ENCODE data around the gene TPP1.

The TPP1 gene

DNA sequence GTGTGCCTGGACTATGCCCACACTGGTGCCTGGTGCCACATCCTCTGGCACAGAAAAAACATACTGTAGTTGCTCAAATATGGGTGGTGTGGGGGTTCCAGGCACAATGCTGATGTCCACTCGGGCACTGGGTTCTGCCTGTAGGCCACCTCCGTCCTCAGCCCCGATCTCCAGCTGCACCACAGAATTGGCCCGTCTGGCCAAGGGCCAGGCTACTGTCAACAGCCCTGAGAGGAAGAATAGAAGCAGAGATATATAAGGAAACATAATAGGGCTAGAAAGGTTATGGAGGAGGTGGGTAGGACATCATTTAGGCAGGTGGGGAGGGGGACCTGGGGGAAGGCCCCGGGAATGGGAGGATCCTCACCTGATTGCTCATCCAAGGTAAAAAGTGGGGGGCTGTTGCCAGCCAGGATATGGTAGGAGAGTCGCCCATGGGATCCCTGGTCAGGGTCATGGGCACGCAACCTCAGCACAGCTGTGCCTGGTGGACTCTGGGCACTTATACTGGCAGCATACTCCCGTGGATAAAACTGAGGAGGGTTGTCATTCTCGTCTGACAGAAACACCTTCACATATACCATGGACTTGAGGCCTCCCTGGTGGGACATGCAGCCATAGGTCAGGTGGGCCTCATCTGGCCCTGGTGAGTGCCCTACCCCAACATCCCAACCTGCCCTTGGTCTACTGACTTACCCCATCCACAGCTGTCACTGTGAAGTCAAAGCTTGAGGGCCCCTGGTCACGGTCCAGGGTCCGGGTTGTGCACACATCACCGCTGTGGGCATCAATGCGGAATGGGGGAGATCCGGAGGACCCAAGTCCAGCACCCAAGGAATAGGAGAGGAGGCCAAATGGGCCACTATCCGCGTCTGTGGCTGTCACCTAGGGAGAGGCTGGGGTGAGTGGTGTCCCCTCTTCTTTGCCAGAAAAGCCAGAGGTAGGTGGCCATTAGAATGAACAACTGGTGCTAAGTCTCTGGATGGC lies 14.5 kb upstream of the TPP1 start:
- Histone ChIP-seq H3K4me3 (ENCODE audit: insufficient read depth in 1 of 2, low read depth in 1 of 2, low read length in 2 of 2) (no peak overlapping the region), H4K91ac (ENCODE audit: low read length) (peak overlapping the region; percentile 89), H3K9ac (ENCODE audit: low read length) (no peak overlapping the region), H3K4me1 (ENCODE audit: control insufficient read depth, insufficient read depth, low read depth, low read length) (peaks cover 7% of the 10 kb centered on the region), H2AFZ (ENCODE audit: low read depth, low read length) (no peak overlapping the region), H2AK5ac (ENCODE audit: low read length, severe bottlenecking) (no peak overlapping the region), H3K9me3 (ENCODE audit: control insufficient read depth, low read length) (no peaks in the 10 kb centered on the region), H3K27ac (ENCODE audit: low read length, poor library complexity, severe bottlenecking) (no peak overlapping the region), H4K8ac (ENCODE audit: low read length) (peak overlapping the region; percentile 46), H2BK5ac (ENCODE audit: low read depth, low read length, poor library complexity, severe bottlenecking) (no peak overlapping the region), H3K4ac (ENCODE audit: low read depth in 1 of 2, low read length in 2 of 2) (no peak overlapping the region), H2BK15ac (ENCODE audit: low read depth, poor library complexity, severe bottlenecking) (peak overlapping the region; percentile 49), H3K4me2 (ENCODE audit: low read length, poor library complexity, severe bottlenecking) (no peak overlapping the region), H2BK120ac (ENCODE audit: low read depth, low read length) (no peak overlapping the region), H3K18ac (ENCODE audit: low read depth in 1 of 2, low read length in 2 of 2) (peak overlapping the region; percentile 59 to 80), H3K14ac (ENCODE audit: low read length in 2 of 2) (no peak overlapping the region), H3K27me3 (ENCODE audit: control insufficient read depth in 1 of 2, insufficient read depth in 1 of 2, low read length in 2 of 2) (peaks cover 0 to 3% of the 10 kb centered on the region in 2 experiments), H3K36me3 (ENCODE audit: control insufficient read depth in 1 of 2, insufficient read depth in 2 of 2, low read depth in 1 of 2, low read length in 2 of 2) (peaks cover 0 to 31% of the 10 kb centered on the region in 2 experiments), H3K23ac (ENCODE audit: low read length in 2 of 2) (no peak overlapping the region), H2BK12ac (ENCODE audit: low read length in 2 of 2) (peak overlapping the region; percentile 75 to 90), H3K79me1 (replicated peaks; ENCODE audit: low read length, poor library complexity, severe bottlenecking) (no peaks in the 10 kb centered on the region)
- no peak for DNase-seq
- 97% methylated on average over 16 of the region's 16 CpGs for WGBS

DNA sequence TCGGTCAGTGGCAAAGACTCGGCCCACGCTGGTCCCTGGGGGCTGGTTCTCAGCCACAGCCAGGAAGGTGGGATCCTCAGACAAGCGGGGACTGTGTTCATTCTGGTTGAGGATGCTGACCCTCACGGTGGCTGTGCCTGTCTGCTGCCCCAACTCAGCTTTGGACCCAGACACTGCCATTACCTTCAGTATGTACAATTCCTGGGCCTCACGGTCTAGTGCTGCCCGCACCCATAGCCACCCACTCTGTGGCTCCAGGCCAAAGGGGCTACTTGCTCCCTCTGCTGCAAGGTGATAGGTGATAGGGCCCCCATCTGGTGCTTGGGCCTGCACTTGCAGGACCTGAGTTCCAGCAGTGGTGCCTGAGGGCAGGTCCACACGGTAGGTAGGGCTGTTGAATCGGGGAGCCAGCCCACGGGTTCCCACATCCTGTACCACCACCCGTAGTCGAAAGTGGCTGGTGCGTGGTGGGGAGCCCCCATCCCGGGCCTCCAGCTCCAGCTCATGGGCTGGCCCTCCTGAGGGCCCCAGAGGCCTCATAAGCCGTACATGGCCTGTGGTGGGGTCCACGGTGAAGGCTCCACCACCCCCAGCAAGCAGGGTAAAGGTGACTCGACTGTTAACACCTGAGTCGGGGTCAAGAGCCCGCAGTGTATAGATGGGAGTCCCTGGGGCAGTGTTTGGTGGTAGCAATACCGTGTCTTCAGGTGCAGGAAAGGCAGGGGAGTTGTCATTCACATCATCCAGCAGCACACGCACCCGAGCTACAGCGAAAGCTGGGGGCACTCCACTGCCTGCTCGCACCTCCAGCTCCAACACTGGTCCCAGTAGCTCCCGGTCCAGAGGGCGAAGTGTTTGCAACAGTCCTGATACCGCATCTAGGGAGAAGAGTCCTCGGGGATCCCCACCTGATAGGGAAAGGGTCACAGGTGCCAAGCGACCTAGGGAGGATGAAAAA lies 13.2 kb upstream of the TPP1 start:
- Histone ChIP-seq H3K4me2 (ENCODE audit: low read length, poor library complexity, severe bottlenecking) (no peak overlapping the region), H3K4me3 (ENCODE audit: insufficient read depth in 1 of 2, low read depth in 1 of 2, low read length in 2 of 2) (no peak overlapping the region), H4K91ac (ENCODE audit: low read length) (no peak overlapping the region), H3K9me3 (ENCODE audit: control insufficient read depth, low read length) (no peaks in the 10 kb centered on the region), H4K8ac (ENCODE audit: low read length) (no peak overlapping the region), H3K27me3 (ENCODE audit: control insufficient read depth in 1 of 2, insufficient read depth in 1 of 2, low read length in 2 of 2) (peaks cover 0 to 3% of the 10 kb centered on the region in 2 experiments), H2BK12ac (ENCODE audit: low read length in 2 of 2) (peak overlapping the region in 1 of 2 experiments; percentile 39), H2BK15ac (ENCODE audit: low read depth, poor library complexity, severe bottlenecking) (no peak overlapping the region), H3K4ac (ENCODE audit: low read depth in 1 of 2, low read length in 2 of 2) (no peak overlapping the region), H3K27ac (ENCODE audit: low read length, poor library complexity, severe bottlenecking) (no peak overlapping the region), H3K79me1 (replicated peaks; ENCODE audit: low read length, poor library complexity, severe bottlenecking) (no peaks in the 10 kb centered on the region), H3K4me1 (ENCODE audit: control insufficient read depth, insufficient read depth, low read depth, low read length) (peaks cover 5% of the 10 kb centered on the region), H3K18ac (ENCODE audit: low read depth in 1 of 2, low read length in 2 of 2) (no peak overlapping the region), H3K23ac (ENCODE audit: low read length in 2 of 2) (no peak overlapping the region), H3K36me3 (ENCODE audit: control insufficient read depth in 1 of 2, insufficient read depth in 2 of 2, low read depth in 1 of 2, low read length in 2 of 2) (peaks cover 0 to 31% of the 10 kb centered on the region in 2 experiments), H2BK120ac (ENCODE audit: low read depth, low read length) (no peak overlapping the region), H2AFZ (ENCODE audit: low read depth, low read length) (no peak overlapping the region), H2BK5ac (ENCODE audit: low read depth, low read length, poor library complexity, severe bottlenecking) (no peak overlapping the region), H3K9ac (ENCODE audit: low read length) (no peak overlapping the region), H3K14ac (ENCODE audit: low read length in 2 of 2) (no peak overlapping the region), H2AK5ac (ENCODE audit: low read length, severe bottlenecking) (no peak overlapping the region)
- WGBS: 94% methylated on average over 29 of the region's 29 CpGs
- no peak for DNase-seq

DNA sequence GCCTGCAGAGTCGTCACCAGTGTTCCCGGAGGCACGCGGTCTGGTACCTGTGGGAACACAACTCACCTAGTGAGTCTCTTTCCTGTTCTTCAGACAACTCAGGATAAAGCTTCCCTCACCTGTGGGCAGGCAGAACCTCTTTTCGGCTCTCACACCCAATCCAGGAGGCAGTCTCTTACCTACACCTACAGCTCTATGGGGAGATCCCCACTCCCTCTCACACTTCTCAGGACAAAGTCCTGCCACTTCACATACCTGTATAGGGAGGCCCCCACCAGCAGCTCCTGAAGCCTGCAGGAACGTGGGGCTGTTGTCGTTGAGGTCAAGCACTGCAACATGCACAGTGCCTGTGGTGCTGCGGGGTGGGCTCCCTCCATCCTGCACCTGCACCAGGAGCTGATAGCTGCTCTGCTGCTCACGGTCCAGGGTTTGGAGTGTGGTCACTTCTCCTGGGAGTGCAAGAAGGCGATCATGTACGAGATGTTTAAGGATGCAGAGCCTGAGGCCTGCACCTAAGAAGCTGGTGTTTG lies 12.2 kb upstream of the TPP1 start:
- no peaks in the 10 kb centered on the region for H3K9me3 ChIP-seq (ENCODE audit: control insufficient read depth, low read length)
- H4K91ac ChIP-seq (ENCODE audit: low read length): no peak overlapping the region
- H3K4me3 ChIP-seq (ENCODE audit: insufficient read depth in 1 of 2, low read depth in 1 of 2, low read length in 2 of 2): no peak overlapping the region
- H2BK120ac ChIP-seq (ENCODE audit: low read depth, low read length): no peak overlapping the region
- H4K8ac ChIP-seq (ENCODE audit: low read length): peak overlapping the region; percentile 32
- no peak overlapping the region for H2BK12ac ChIP-seq (ENCODE audit: low read length in 2 of 2)
- H3K27ac ChIP-seq (ENCODE audit: low read length, poor library complexity, severe bottlenecking): no peak overlapping the region
- H3K4ac ChIP-seq (ENCODE audit: low read depth in 1 of 2, low read length in 2 of 2): no peak overlapping the region
- no peak overlapping the region for H3K23ac ChIP-seq (ENCODE audit: low read length in 2 of 2)
- H3K36me3 ChIP-seq (ENCODE audit: control insufficient read depth in 1 of 2, insufficient read depth in 2 of 2, low read depth in 1 of 2, low read length in 2 of 2): peaks cover 0 to 40% of the 10 kb centered on the region in 2 experiments
- 95% methylated on average over 11 of the region's 11 CpGs for WGBS
- no peak overlapping the region for H3K9ac ChIP-seq (ENCODE audit: low read length)
- no peak overlapping the region for H3K4me2 ChIP-seq (ENCODE audit: low read length, poor library complexity, severe bottlenecking)
- H3K79me1 ChIP-seq (replicated peaks; ENCODE audit: low read length, poor library complexity, severe bottlenecking): no peaks in the 10 kb centered on the region
- no peak for DNase-seq
- peaks cover 5% of the 10 kb centered on the region for H3K4me1 ChIP-seq (ENCODE audit: control insufficient read depth, insufficient read depth, low read depth, low read length)
- no peak overlapping the region for H3K18ac ChIP-seq (ENCODE audit: low read depth in 1 of 2, low read length in 2 of 2)
- H2AK5ac ChIP-seq (ENCODE audit: low read length, severe bottlenecking): no peak overlapping the region
- H2BK5ac ChIP-seq (ENCODE audit: low read depth, low read length, poor library complexity, severe bottlenecking): no peak overlapping the region
- no peak overlapping the region for H3K14ac ChIP-seq (ENCODE audit: low read length in 2 of 2)
- no peak overlapping the region for H2AFZ ChIP-seq (ENCODE audit: low read depth, low read length)
- peaks cover 0 to 8% of the 10 kb centered on the region in 2 experiments for H3K27me3 ChIP-seq (ENCODE audit: control insufficient read depth in 1 of 2, insufficient read depth in 1 of 2, low read length in 2 of 2)
- H2BK15ac ChIP-seq (ENCODE audit: low read depth, poor library complexity, severe bottlenecking): peak overlapping the region; percentile 15
